ENCODE data around the gene DDX11.
"Not testable (repeated sequence)": the region's sequence is repeated elsewhere in the genome, so short reads cannot be mapped to it uniquely, and the experiment has no call there.

Gene DDX11

DNA sequence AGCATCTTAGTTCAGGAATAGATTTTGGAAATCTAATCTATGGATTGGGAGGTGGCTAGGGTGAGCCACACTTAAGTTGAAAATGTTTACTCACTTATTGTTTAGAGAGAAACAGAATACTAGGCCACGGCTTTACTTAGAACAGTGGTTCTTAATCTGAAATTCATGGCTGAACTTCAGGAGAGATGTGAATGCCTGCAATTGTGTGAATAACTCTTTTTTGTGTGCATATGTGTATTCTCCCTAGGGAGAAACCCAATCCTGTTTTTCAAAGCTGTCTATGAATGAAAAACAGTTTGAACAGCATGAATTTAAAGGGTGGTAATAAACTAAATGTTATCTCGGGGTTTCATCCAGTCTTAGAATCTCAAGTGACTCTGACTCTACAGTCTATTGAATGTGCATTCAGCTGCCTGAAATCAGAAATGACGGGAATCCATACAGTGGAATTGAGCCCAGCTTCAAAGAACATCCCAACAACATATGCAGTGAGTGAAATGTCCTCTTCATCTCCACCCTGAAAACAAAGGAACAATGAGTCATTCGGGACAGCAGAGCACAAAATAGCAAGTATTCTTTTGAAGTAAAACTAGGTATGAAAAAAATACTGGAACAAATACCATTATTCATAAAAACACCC is 53.7 kb downstream of the DDX11 start:
- DNase-seq, result not testable (repeated sequence)

DNA sequence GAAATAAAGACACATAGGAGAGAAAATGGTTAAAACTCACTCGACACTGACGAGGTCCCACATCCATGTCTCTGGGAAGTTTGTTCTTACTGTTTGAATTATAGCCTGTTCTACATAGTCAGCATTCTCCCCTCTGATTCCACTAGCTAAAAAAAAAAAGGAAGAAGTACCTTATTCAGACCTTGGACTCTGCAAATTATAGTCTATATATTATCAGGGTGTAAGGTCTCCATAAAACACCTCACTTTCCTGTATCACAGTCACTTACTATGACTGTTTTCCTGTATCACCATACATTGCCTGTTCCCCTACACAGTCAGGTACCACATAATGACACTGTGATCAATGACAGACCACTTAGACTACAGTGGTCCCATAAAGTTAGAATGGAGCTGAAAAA is 62.9 kb downstream of the DDX11 start:
- DNase-seq, result not testable (repeated sequence)

DNA sequence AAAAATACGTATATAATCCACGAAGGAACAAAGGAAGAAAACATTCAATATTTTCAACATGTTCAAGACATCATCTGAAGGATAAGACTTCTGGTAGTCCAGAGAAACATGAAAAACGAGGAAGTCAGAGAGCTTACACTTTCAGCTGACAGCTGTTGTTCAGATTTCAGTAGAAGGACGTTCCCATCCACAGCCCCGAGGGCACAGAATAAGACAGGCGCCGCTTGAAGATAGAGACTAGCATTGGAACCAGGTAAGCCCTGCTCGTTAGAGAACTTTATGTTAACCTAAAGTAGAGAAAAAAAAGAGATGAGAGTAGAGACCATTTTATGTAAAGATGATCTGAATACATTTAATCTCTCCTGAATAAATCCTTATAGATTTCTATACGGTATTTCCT is 71.1 kb downstream of the DDX11 start:
- DNase-seq, result not testable (repeated sequence)

DNA sequence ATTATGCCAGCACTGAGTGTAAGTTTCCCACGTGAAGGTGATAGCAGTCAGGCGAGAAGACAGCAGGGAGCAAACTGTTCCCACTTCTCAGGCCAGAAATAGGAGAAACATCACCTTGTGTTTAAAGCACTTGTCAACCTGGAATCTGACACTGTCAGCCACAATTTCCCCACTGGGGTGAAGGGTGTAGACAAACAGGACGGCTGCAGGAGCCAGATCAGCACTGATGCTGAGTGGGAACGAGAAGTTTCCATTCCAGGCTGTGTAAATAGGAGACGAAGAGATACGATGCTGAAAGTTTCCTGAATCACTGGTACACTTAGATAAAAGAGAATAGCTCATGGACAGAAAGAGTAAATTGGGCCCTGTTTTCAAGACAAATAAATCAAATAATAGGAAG is 71.6 kb downstream of the DDX11 start:
- not testable (repeated sequence) for DNase-seq

GRCh38 chr12:31147415-31147814 is 73.8 kb downstream of the DDX11 start:
- not testable (repeated sequence) for DNase-seq

GRCh38 chr12:31150766-31151165 is 77.1 kb downstream of the DDX11 start:
- DNase-seq, result not testable (repeated sequence)

Measured in T-helper 1 cell (primary cell).